NT2/D1 (cell line): ENCODE measurements around the gene MPG.

Experiments used
- SUZ12 ChIP-seq: IDR thresholded peaks from 2 replicates; pipeline ENCODE4 v1.6.1; 2011; ENCODE audit not compliant: insufficient read length, insufficient read depth; ENCODE audit errors: extremely low read depth
- YY1 ChIP-seq: IDR thresholded peaks from 2 replicates; pipeline ENCODE4 v1.6.1; 2011; ENCODE audit not compliant: insufficient read length, insufficient read depth
- ZNF274 ChIP-seq: IDR thresholded peaks from 2 replicates; pipeline ENCODE4 v1.6.1; 2011; ENCODE audit warnings: mild to moderate bottlenecking, low read depth, low read length

GRCh38 chr16:57711-58110 lies 20.3 kb upstream of the MPG start:
- TF ChIP-seq SUZ12 (no peak), ZNF274 (no peak), YY1 (no peak)
